Liver (tissue), 9 donors: ENCODE data around the gene MPP3. TPM values are rescaled to one million over a fixed set of nuclear protein-coding genes. Genes with fewer than 3 reads are reported as not detected.

Experiments
- DNase-seq: peaks from one replicate; pipeline ENCODE4 v3.0.0-alpha.2; 2017; ENCODE audit warnings: low spot score
- H3K27ac ChIP-seq, 2 donors: one replicate each; pipeline ENCODE4 v1.7.0; 2013; ENCODE audit warnings: inconsistent platforms in 2 of 2, low read length in 2 of 2, control low read depth in 1 of 2, low read depth in 1 of 2, mild to moderate bottlenecking in 1 of 2
- H3K27me3 ChIP-seq, 4 donors: one replicate each; pipeline versions ENCODE4 v1.6.1 to v1.7.0; 2013; ENCODE audit warnings: low read length in 3 of 4, inconsistent platforms in 1 of 4, mild to moderate bottlenecking in 1 of 4, moderate library complexity in 1 of 4; ENCODE audit not compliant: control insufficient read depth in 4 of 4, insufficient read depth in 4 of 4
- H3K36me3 ChIP-seq, 4 donors: one replicate each; pipeline versions ENCODE4 v1.6.1 to v1.7.0; 2013; ENCODE audit warnings: low read length in 3 of 4, mild to moderate bottlenecking in 3 of 4, low read depth in 1 of 4, moderate library complexity in 1 of 4; ENCODE audit not compliant: control insufficient read depth in 4 of 4, insufficient read depth in 3 of 4
- H3K4me1 ChIP-seq, 4 donors: one replicate each; pipeline versions ENCODE4 v1.6.1 to v1.7.0; 2013; ENCODE audit warnings: low read length in 3 of 4, mild to moderate bottlenecking in 3 of 4, moderate library complexity in 1 of 4; ENCODE audit not compliant: control insufficient read depth in 4 of 4, insufficient read depth in 4 of 4
- H3K4me3 ChIP-seq, 3 donors: one replicate each; pipeline versions ENCODE4 v1.6.1 to v1.7.0; 2013; ENCODE audit warnings: low read length in 3 of 3, control low read depth in 1 of 3, low read depth in 1 of 3, mild to moderate bottlenecking in 1 of 3
- H3K9ac ChIP-seq, 2 donors: one replicate each; pipeline ENCODE4 v1.7.0; 2013; ENCODE audit warnings: low read length in 2 of 2, mild to moderate bottlenecking in 2 of 2, moderate library complexity in 2 of 2, control low read depth in 1 of 2, low read depth in 1 of 2
- H3K9me3 ChIP-seq, 4 donors: one replicate each; pipeline versions ENCODE4 v1.6.1 to v1.7.0; 2013; ENCODE audit warnings: low read length in 3 of 4; ENCODE audit not compliant: control insufficient read depth in 4 of 4
- ATF3 ChIP-seq: IDR thresholded peaks from 2 replicates; pipeline ENCODE4 v1.6.1; 2016; ENCODE audit warnings: antibody characterized with exemption
- CTCF ChIP-seq: fragments of 150-350 bp; IDR thresholded peaks from 2 replicates; pipeline ENCODE4 v1.5.1; 2017; ENCODE audit warnings: improper control_type of control experiment, low read depth, low read length; ENCODE audit not compliant: missing input control
- FOXA1 ChIP-seq: IDR thresholded peaks from 2 replicates; pipeline ENCODE4 v1.6.1; 2016; ENCODE audit warnings: antibody characterized with exemption
- FOXA2 ChIP-seq: IDR thresholded peaks from 2 replicates; pipeline ENCODE4 v1.6.1; 2016; ENCODE audit warnings: antibody characterized with exemption
- GABPA ChIP-seq, 2 donors: IDR thresholded peaks in 1 of 2; conservative IDR thresholded peaks in 1 of 2; 2 replicates each; pipeline ENCODE4 v1.6.1; 2016; ENCODE audit warnings: antibody characterized with exemption in 2 of 2, mild to moderate bottlenecking in 1 of 2, moderate library complexity in 1 of 2
- HNF4A ChIP-seq, 2 donors: conservative IDR thresholded peaks; 2 replicates each; pipeline ENCODE4 v1.6.1; 2016; ENCODE audit warnings: antibody characterized with exemption in 2 of 2, mild to moderate bottlenecking in 2 of 2
- HNF4G ChIP-seq: IDR thresholded peaks from 2 replicates; pipeline ENCODE4 v1.6.1; 2016; ENCODE audit warnings: antibody characterized with exemption
- JUND ChIP-seq, 2 donors: IDR thresholded peaks; 2 replicates each; pipeline ENCODE4 v1.6.1; 2016; ENCODE audit warnings: antibody characterized with exemption in 2 of 2
- MAX ChIP-seq: IDR thresholded peaks from 2 replicates; pipeline ENCODE4 v1.6.1; 2016; ENCODE audit warnings: antibody characterized with exemption
- NR2F2 ChIP-seq: IDR thresholded peaks from 2 replicates; pipeline ENCODE4 v1.6.1; 2016; ENCODE audit warnings: antibody characterized with exemption
- RAD21 ChIP-seq, 2 donors: IDR thresholded peaks; 2 replicates each; pipeline ENCODE4 v1.6.1; 2016; ENCODE audit warnings: antibody characterized with exemption in 2 of 2, mild to moderate bottlenecking in 2 of 2
- REST ChIP-seq: IDR thresholded peaks from 2 replicates; pipeline ENCODE4 v1.6.1; 2016; ENCODE audit warnings: antibody characterized with exemption, mild to moderate bottlenecking
- RXRA ChIP-seq, 2 donors: IDR thresholded peaks; 2 replicates each; pipeline ENCODE4 v1.6.1; 2017 to 2018; ENCODE audit warnings: antibody characterized with exemption in 2 of 2, mild to moderate bottlenecking in 1 of 2
- SP1 ChIP-seq: IDR thresholded peaks from 2 replicates; pipeline ENCODE4 v1.6.1; 2018; ENCODE audit warnings: antibody characterized with exemption, mild to moderate bottlenecking
- YY1 ChIP-seq: IDR thresholded peaks from 2 replicates; pipeline ENCODE4 v1.6.1; 2016; ENCODE audit warnings: antibody characterized with exemption, mild to moderate bottlenecking
- ZBTB33 ChIP-seq: IDR thresholded peaks from 2 replicates; pipeline ENCODE4 v1.6.1; 2016; ENCODE audit warnings: antibody characterized with exemption
- WGBS: extraction: QIAGEN DNeasy Blood & Tissue Kit; methylation state at CpG from one replicate; pipeline ENCODE4 v1.1.7; 2013; 5-methylcytosine and 5-hydroxymethylcytosine counted together
- polyA plus RNA-seq, 2 donors: library from polyadenylated mRNA; stranded (reverse) in 1 of 2; unstranded in 1 of 2; fragments of 200-250 nt in 1 of 2; fragments of >200 nt in 1 of 2; fragmentation: Nextera tagmentation in 1 of 2; extraction: Ambion mirVana in 1 of 2; gene quantifications; one replicate each; pipeline versions ENCODE4 v1.2.1 to v1.2.3, GENCODE V29; 2013 to 2015
- total RNA-seq, 2 donors: library from RNA; depleted of rRNA; stranded (reverse); fragments of >200 nt; gene quantifications; one replicate each; pipeline ENCODE4 v1.2.3, GENCODE V29; 2014
- donor health status: healthy.
- donor health status: healthy.
- donor health status: healthy.
- donor health status: healthy.
- donor health status: healthy.

MPP3 gene
- total and polyA plus RNA-seq, 4 donors: 0.23 to 1.3 (median 0.72) TPM

GRCh38 chr17:43791589-43791988 lies 41.4 kb downstream of the MPP3 start:
- no peaks in the 10 kb centered on the region for H3K27me3 ChIP-seq
- H3K27ac ChIP-seq: no peak overlapping the region
- TF ChIP-seq ATF3 (no peak), RXRA (IDR thresholded peaks at IDR 0.05) (peak in 1 of 2 donors; percentile 12), SP1 (no peak), YY1 (peak; percentile 44), RAD21 (IDR thresholded peaks at IDR 0.05) (peak in 1 of 2 donors; percentile 13), REST (no peak)
- 31% methylated on average over 3 of the region's 3 CpGs for WGBS
- no peak overlapping the region for H3K4me3 ChIP-seq
- H3K36me3 ChIP-seq: no peaks in the 10 kb centered on the region
- no peaks in the 10 kb centered on the region for H3K9me3 ChIP-seq
- no peaks in the 10 kb centered on the region for H3K4me1 ChIP-seq
- no peak for DNase-seq
- H3K9ac ChIP-seq: no peak overlapping the region

GRCh38 chr17:43790311-43790940 lies 42.5 kb downstream of the MPP3 start:
- Histone ChIP-seq H3K36me3 (no peaks in the 10 kb centered on the region), H3K4me1 (no peaks in the 10 kb centered on the region), H3K4me3 (no peak overlapping the region), H3K27me3 (no peaks in the 10 kb centered on the region), H3K27ac (no peak overlapping the region), H3K9ac (no peak overlapping the region), H3K9me3 (no peaks in the 10 kb centered on the region)
- TF ChIP-seq RAD21 (IDR thresholded peaks at IDR 0.05): peak; percentile 13 to 29
- TF ChIP-seq FOXA1: no peak
- DNase-seq: no peak
- WGBS: 88% methylated on average over 14 of the region's 14 CpGs

GRCh38 chr17:43789482-43789881 lies 43.5 kb downstream of the MPP3 start:
- H3K4me3 ChIP-seq: no peak overlapping the region
- H3K27me3 ChIP-seq: no peaks in the 10 kb centered on the region
- H3K9ac ChIP-seq: no peak overlapping the region
- DNase-seq: no peak
- no peak overlapping the region for H3K27ac ChIP-seq
- no peaks in the 10 kb centered on the region for H3K36me3 ChIP-seq
- WGBS: 78% methylated on average over 1 of the region's 1 CpG
- H3K9me3 ChIP-seq: no peaks in the 10 kb centered on the region
- H3K4me1 ChIP-seq: no peaks in the 10 kb centered on the region
- TF ChIP-seq REST (no peak), SP1 (no peak), ZBTB33 (no peak), HNF4A (conservative IDR thresholded peaks at IDR 0.05) (no peak), RAD21 (IDR thresholded peaks at IDR 0.05) (no peak), NR2F2 (no peak), FOXA2 (no peak), ATF3 (no peak), HNF4G (no peak), CTCF (no peak), MAX (no peak), GABPA (IDR thresholded peaks at IDR 0.05 in 1 of 2, conservative IDR thresholded peaks at IDR 0.05 in 1 of 2) (no peak), JUND (IDR thresholded peaks at IDR 0.05) (no peak)
